ENCODE measurements around the gene XKR8.

XKR8 gene

GRCh38 chr1:27951396-27951795 lies 8.4 kb upstream of the XKR8 start:
- in situ Hi-C loops (cut with MboI; ENCODE audit: low pct_unique_long_range_greater_than_20kb, low sequenced_read_pairs): no loop called here
- no peak for DNase-seq

DNA sequence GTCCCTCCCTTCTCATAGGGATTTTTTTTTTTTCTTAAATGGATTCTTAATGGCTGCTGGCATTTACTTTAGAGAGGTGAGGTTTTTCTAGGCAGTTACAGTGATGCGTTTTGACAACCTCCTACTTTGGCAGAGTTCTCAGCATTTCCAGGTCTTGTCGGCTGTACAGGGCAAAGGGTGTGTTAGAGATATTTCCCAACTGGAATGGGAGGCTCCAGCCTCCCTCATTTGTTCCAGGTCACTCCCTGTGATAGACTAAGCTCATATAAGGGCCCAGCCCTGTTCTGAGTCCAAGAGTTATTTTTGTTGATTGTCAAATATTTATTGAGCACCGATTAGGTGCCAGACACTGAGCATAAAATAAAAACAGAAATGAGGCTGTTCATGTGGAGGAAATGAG lies 7.6 kb upstream of the XKR8 start:
- in situ Hi-C loops (cut with MboI; ENCODE audit: low pct_unique_long_range_greater_than_20kb, low sequenced_read_pairs): no loop called here
- no peak for DNase-seq

- in situ Hi-C loops (cut with MboI; ENCODE audit: low pct_unique_long_range_greater_than_20kb, low sequenced_read_pairs): no loop called here
- no peak for DNase-seq
These were observed 5.6 kb upstream of the XKR8 start for GRCh38 chr1:27954186-27954585.

DNA sequence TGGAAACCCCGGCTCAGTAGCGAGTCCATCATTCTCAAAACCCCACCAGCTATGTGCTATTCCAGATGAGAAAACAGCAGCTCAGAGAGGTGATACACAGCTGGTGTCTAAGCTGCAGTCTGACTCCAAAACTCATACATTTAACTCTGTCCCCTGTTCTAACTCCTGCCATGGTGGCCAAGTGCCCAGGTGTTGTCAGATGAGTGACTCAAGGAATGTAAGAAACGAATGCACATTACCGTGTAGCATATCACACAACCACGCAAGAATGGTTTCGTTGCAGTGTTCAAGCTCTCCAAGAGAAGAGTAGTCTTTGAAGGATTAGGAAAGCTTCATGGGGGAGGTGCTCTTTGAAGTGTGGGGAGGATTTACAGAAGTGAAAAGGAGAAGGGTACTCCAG lies 4.7 kb upstream of the XKR8 start:
- DNase-seq: no peak
- in situ Hi-C loops (cut with MboI; ENCODE audit: low pct_unique_long_range_greater_than_20kb, low sequenced_read_pairs): no loop called here

DNA sequence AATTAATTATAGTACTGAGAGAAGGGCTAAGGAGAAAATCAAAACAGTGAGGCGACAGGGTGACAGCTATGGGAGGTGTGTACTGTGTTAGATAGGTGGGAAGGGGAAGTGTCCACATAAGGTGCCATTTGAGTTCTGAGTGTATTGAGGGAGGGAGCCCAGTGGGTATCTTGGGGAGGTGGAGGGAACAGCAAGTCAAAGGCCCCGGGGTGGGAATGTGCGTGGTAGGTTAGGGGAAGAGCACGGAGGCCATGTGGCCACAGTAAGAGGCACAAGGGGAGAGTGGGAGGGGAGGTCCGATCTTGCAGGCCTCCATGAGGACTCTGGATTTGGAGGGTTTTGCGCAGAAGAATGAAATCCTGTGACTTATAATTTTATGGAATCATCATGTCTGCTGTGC lies 3.0 kb upstream of the XKR8 start:
- in situ Hi-C loops (cut with MboI; ENCODE audit: low pct_unique_long_range_greater_than_20kb, low sequenced_read_pairs): no loop called here
- no peak for DNase-seq

GRCh38 chr1:27957655-27958054 lies 2.1 kb upstream of the XKR8 start:
- DNase-seq: no peak
- in situ Hi-C loops (cut with MboI; ENCODE audit: low pct_unique_long_range_greater_than_20kb, low sequenced_read_pairs): no loop called here

GRCh38 chr1:27958513-27958912 lies 1.3 kb upstream of the XKR8 start:
- in situ Hi-C loops (cut with MboI; ENCODE audit: low pct_unique_long_range_greater_than_20kb, low sequenced_read_pairs): no loop called here
- DNase-seq: no peak

DNA sequence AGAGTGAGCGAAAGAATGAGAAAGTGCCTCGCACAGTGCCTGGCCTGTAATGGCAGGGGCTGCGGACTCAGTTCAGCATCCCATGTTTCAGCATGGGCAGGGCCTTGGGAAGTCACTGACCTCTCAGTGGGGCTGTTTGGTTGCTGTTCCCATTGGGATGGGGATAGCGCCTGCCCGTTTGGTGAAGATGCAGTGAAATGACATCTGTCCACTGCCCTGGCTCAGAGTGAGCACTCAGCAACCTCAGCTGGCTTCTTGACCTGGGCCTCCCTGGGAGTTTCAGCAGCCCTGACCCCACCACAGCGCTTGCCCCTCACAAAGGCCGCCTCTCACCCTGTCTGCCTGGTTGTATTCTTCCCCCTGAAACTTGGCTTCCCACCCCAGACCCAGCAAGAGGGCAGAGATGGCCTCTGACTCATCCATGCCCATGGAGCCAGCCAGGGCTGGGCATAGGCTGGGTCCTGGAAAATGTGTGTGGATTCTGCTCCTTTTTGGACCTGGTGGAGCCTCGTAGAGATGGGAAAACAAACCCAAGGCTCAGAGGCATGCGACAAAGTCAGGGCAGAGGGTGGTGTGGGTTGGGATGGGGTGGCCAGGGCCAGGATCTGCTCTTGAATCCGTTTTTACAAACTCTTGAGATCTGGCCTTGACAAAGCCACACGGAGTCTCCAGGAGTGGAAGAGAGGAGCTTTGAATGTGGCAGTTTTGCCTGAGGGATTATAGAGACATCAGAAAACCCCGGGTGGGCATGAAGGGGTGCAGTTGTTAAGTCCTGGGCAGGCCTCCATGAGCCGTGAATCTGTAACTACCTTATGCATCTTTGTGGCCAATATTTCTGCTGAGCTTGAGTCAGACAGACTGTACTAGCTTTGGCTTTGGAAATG lies 1.2 kb downstream of the XKR8 start:
- no peak for DNase-seq
- in situ Hi-C loops (cut with MboI; ENCODE audit: low pct_unique_long_range_greater_than_20kb, low sequenced_read_pairs): no loop called here

- in situ Hi-C loops (cut with MboI; ENCODE audit: low pct_unique_long_range_greater_than_20kb, low sequenced_read_pairs): no loop called here
- no peak for DNase-seq
These were observed 2.0 kb downstream of the XKR8 start for GRCh38 chr1:27961646-27962221.

- no peak for DNase-seq
- in situ Hi-C loops (cut with MboI; ENCODE audit: low pct_unique_long_range_greater_than_20kb, low sequenced_read_pairs): no loop called here
These were observed 3.6 kb downstream of the XKR8 start for GRCh38 chr1:27963393-27963792.

- DNase-seq: no peak
- in situ Hi-C loops (cut with MboI; ENCODE audit: low pct_unique_long_range_greater_than_20kb, low sequenced_read_pairs): no loop called here
These were observed 6.8 kb downstream of the XKR8 start for GRCh38 chr1:27966402-27967105.

DNA sequence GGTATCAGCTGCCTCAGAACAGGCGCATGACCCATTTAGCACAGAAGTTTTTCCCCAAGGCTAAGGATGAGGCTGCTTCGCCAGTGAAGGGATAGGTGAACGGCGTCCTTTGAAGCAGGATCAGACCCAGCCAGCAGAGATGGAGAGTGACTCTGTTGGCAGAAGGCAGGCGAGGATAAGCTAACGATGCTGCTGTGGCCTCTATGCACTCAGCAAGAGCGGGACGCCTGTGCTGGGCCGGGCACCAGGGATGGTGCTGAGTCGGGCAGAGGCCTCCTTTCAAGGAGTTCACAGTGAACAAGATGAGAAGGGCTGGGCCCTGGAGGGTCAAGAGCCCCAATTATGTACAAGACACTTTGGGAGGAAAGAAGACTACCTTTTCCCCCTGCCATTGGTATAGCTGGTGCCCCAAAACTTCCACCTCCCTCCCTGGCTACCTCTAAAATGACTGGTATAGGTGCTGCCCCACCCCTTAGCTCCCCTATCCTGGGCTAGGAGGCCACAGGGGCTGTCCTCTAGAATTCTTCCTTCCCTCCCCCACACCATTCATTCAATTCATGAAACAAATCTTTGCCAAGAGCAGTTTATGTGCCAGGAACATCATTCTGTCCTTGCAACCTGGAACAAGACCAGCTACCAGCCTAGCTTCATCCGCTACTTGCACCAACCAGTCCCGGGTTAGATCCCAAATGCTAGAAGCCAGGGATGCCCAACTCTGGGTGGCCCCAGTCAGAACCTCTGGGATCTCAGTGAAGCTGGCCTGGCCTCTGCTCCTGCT lies 7.5 kb downstream of the XKR8 start:
- in situ Hi-C loops (cut with MboI; ENCODE audit: low pct_unique_long_range_greater_than_20kb, low sequenced_read_pairs): no loop called here
- DNase-seq: no peak

DNA sequence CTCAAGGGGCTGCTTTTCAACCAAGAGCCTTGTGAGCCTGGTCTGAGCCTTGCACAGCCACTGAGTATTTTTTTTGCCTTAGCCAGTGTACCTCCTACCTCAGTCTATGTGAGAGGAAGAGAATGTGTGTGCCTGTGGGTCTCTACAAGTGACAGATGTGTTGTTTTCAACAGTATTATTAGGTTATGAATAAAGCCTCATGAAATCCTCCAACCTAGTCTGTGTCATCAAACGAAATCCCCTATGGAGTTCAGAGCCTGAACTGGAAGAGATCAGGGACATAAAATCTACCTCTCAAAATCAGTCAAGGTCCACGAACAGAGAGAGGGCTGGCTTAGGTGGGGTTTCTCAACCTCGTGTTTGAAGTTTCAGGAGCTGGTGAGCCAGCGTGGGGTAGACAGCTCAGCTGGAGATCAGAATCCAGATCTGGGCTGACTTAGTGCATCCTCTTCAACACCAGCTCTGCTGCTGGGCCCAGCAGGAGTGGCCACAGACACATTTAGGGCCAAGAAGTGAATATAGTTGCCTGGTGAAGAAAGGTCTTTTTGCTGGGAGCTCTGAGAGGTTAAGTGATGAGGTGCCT lies 8.2 kb downstream of the XKR8 start:
- in situ Hi-C loops (cut with MboI; ENCODE audit: low pct_unique_long_range_greater_than_20kb, low sequenced_read_pairs): no loop called here

GRCh38 chr1:27968692-27969091 lies 8.9 kb downstream of the XKR8 start:
- no peak for DNase-seq
- in situ Hi-C loops (cut with MboI; ENCODE audit: low pct_unique_long_range_greater_than_20kb, low sequenced_read_pairs): no loop called here

More for the DNA sequence above, 8.2 kb downstream of the XKR8 start:
- no peak for DNase-seq

GRCh38 chr1:27970401-27970800 lies 10.6 kb downstream of the XKR8 start:
- in situ Hi-C loops (cut with MboI; ENCODE audit: low pct_unique_long_range_greater_than_20kb, low sequenced_read_pairs): no loop called here
- no peak for DNase-seq

- in situ Hi-C loops (cut with MboI; ENCODE audit: low pct_unique_long_range_greater_than_20kb, low sequenced_read_pairs): no loop called here
- no peak for DNase-seq
These were observed 11.9 kb downstream of the XKR8 start for GRCh38 chr1:27971674-27972073.

- in situ Hi-C loops (cut with MboI; ENCODE audit: low pct_unique_long_range_greater_than_20kb, low sequenced_read_pairs): no loop called here
- DNase-seq: no peak
These were observed 12.4 kb downstream of the XKR8 start for GRCh38 chr1:27972141-27972540.

GRCh38 chr1:27973771-27974416 lies 14.1 kb downstream of the XKR8 start:
- DNase-seq: no peak

GRCh38 chr1:27974417-27974781 lies 14.6 kb downstream of the XKR8 start:
- in situ Hi-C loops (cut with MboI; ENCODE audit: low pct_unique_long_range_greater_than_20kb, low sequenced_read_pairs): no loop called here
- DNase-seq: no peak

More at GRCh38 chr1:27973771-27974416, 14.1 kb downstream of the XKR8 start:
- in situ Hi-C loops (cut with MboI; ENCODE audit: low pct_unique_long_range_greater_than_20kb, low sequenced_read_pairs): no loop called here
